ENCODE measurements around the gene PKD2. TPM values are rescaled to one million over a fixed set of nuclear protein-coding genes. Genes with fewer than 3 reads are reported as not detected.

The PKD2 gene
- polyA plus RNA-seq, 1 of the 3 experiments (the other 2 are of a cell fraction) = 44.6 TPM

GRCh38 chr4:87962398-87963146, 44.9 kb upstream of the PKD2 start:
- Histone ChIP-seq H3K79me2 (ENCODE audit: insufficient read depth) (no peaks in the 10 kb centered on the region), H3K27me3 (ENCODE audit: insufficient read depth) (no peaks in the 10 kb centered on the region), H3K4me1 (ENCODE audit: control insufficient read depth in 1 of 2, insufficient read depth in 2 of 2, low read depth in 1 of 2, low read length in 1 of 2) (no peaks in the 10 kb centered on the region; a peak in 1 of 4 replicates), H3K9me2 (no peaks in the 10 kb centered on the region), H2AFZ (ENCODE audit: low read depth) (no peak overlapping the region), H3K36me3 (replicated peaks in 1 of 2; ENCODE audit: control insufficient read depth in 1 of 2, insufficient read depth in 2 of 2, low read length in 1 of 2) (no peaks in the 10 kb centered on the region), H3F3A (replicated peaks; ENCODE audit: insufficient read depth) (no peaks in the 10 kb centered on the region), H3K9me3 (no peaks in the 10 kb centered on the region), H4K20me1 (ENCODE audit: insufficient read depth) (no peaks in the 10 kb centered on the region), H3K4me3 (ENCODE audit: low read depth in 2 of 2, low read length in 1 of 2) (no peak overlapping the region), H3K4me2 (no peak overlapping the region), H3K27ac (ENCODE audit: low read depth in 2 of 2, low read length in 1 of 2) (no peak overlapping the region), H3K9ac (no peak overlapping the region)
- WGBS (ENCODE audit: low lambda C conversion rate) = 74% methylated on average over 5 of the region's 5 CpGs
- ChIA-PET CTCF (interaction anchor here (1.0 to 4.8 kb wide), 5 partner anchors 8 to 249 kb away, joined by 3 to 26 read pairs (median 11); no protein-coding TSS in a partner anchor), POLR2A (no interaction called here)
- TF ChIP-seq PBX3 (IDR thresholded peaks at IDR 0.05) (no peak), TCF12 (IDR thresholded peaks at IDR 0.05) (no peak), IRF3 (IDR thresholded peaks at IDR 0.05; ENCODE audit: low read depth, low read length) (no peak), FOXJ3 (CRISPR knock-in tag; IDR thresholded peaks at IDR 0.05) (no peak), CHD2 (IDR thresholded peaks at IDR 0.05; ENCODE audit: low read length, partially characterized antibody) (no peak), EZH2phosphoT487 (IDR thresholded peaks at IDR 0.05; ENCODE audit: borderline replicate concordance, low read depth) (no peak), MAX (IDR thresholded peaks at IDR 0.05; ENCODE audit: low read depth) (no peak), EP300 (IDR thresholded peaks at IDR 0.05; ENCODE audit: borderline replicate concordance in 1 of 2, low read depth in 1 of 2, low read length in 1 of 2) (no peak), TAF1 (IDR thresholded peaks at IDR 0.05; ENCODE audit: borderline replicate concordance, low read depth, low read length) (no peak), ELF1 (IDR thresholded peaks at IDR 0.05) (no peak), RFX5 (IDR thresholded peaks at IDR 0.05; ENCODE audit: low read length) (no peak), ZBTB33 (IDR thresholded peaks at IDR 0.05; ENCODE audit: borderline replicate concordance, low read depth) (no peak), MXI1 (IDR thresholded peaks at IDR 0.05; ENCODE audit: low read depth, low read length) (no peak)
- no peak for DNase-seq

All from SK-N-SH (cell line).